H9 (cell line): Measurements from ENCODE around the gene FTO. TPM values are rescaled to one million over a fixed set of nuclear protein-coding genes. Genes with fewer than 3 reads are reported as not detected.

Source experiments
- DNase-seq: peaks from one replicate; pipeline ENCODE4 v3.0.0-alpha.2; 2017
- H2AFZ ChIP-seq: one replicate; pipeline ENCODE4 v1.6.1; 2013; ENCODE audit warnings: mild to moderate bottlenecking, low read length, control low read depth, moderate library complexity
- H2AK5ac ChIP-seq: 2 replicates; pipeline ENCODE4 v1.6.1; 2013; ENCODE audit warnings: low read length, control low read depth, mixed read lengths; ENCODE audit not compliant: insufficient read length
- H2BK120ac ChIP-seq: one replicate; pipeline ENCODE4 v1.6.1; 2013; ENCODE audit warnings: low read depth, mild to moderate bottlenecking, low read length, control low read depth, inconsistent platforms; ENCODE audit not compliant: poor library complexity, severe bottlenecking
- H2BK12ac ChIP-seq: 2 replicates; pipeline ENCODE4 v1.6.1; 2013; ENCODE audit warnings: low read length, control low read depth, mixed read lengths, low read depth; ENCODE audit not compliant: insufficient read length
- H2BK15ac ChIP-seq: 2 replicates; pipeline ENCODE4 v1.6.1; 2013; ENCODE audit warnings: low read depth, low read length, control low read depth
- H2BK20ac ChIP-seq: one replicate; pipeline ENCODE4 v1.6.1; 2013; ENCODE audit warnings: low read depth, mild to moderate bottlenecking, low read length, control low read depth, inconsistent platforms; ENCODE audit not compliant: poor library complexity, severe bottlenecking
- H2BK5ac ChIP-seq: 2 replicates; pipeline ENCODE4 v1.6.1; 2013; ENCODE audit warnings: low read length, control low read depth, mixed read lengths; ENCODE audit not compliant: insufficient read length
- H3K14ac ChIP-seq: 2 replicates; pipeline ENCODE4 v1.6.1; 2013; ENCODE audit warnings: low read length, control low read depth; ENCODE audit not compliant: insufficient read depth
- H3K18ac ChIP-seq: 2 replicates; pipeline ENCODE4 v1.6.1; 2013; ENCODE audit warnings: low read depth, mild to moderate bottlenecking, mixed read lengths, low read length, control low read depth; ENCODE audit not compliant: insufficient read length
- H3K23ac ChIP-seq: 2 replicates; pipeline ENCODE4 v1.6.1; 2013; ENCODE audit warnings: low read length, control low read depth, mixed read lengths, low read depth; ENCODE audit not compliant: insufficient read length
- H3K23me2 ChIP-seq: 2 replicates; pipeline ENCODE4 v1.6.1; 2013; ENCODE audit warnings: low read depth, mild to moderate bottlenecking, mixed read lengths, low read length, control low read depth; ENCODE audit not compliant: insufficient read length, poor library complexity, severe bottlenecking
- H3K27ac ChIP-seq: 2 replicates; pipeline ENCODE4 v1.5.1; 2013; ENCODE audit warnings: low read length, control low read depth, mixed read lengths, low read depth; ENCODE audit not compliant: insufficient read length
- H3K27me3 ChIP-seq: 2 replicates; pipeline ENCODE4 v1.6.1; 2013; ENCODE audit warnings: low read length, control low read depth, inconsistent platforms; ENCODE audit not compliant: insufficient read depth
- H3K4ac ChIP-seq: 2 replicates; pipeline ENCODE4 v1.6.1; 2013; ENCODE audit warnings: low read depth, mild to moderate bottlenecking, control low read depth, inconsistent platforms, low read length, moderate library complexity
- H3K4me1 ChIP-seq: 2 replicates; pipeline ENCODE4 v1.6.1; 2013; ENCODE audit warnings: low read length, control low read depth, inconsistent platforms; ENCODE audit not compliant: insufficient read depth
- H3K4me2 ChIP-seq: 2 replicates; pipeline ENCODE4 v1.6.1; 2013; ENCODE audit warnings: low read length, control low read depth, mixed read lengths; ENCODE audit not compliant: insufficient read length, insufficient read depth
- H3K56ac ChIP-seq: 2 replicates; pipeline ENCODE4 v1.6.1; 2013; ENCODE audit warnings: low read depth, mild to moderate bottlenecking, mixed read lengths, low read length, control low read depth; ENCODE audit not compliant: insufficient read length
- H3K79me1 ChIP-seq: 2 replicates; pipeline ENCODE4 v1.6.1; 2013; ENCODE audit warnings: low read depth, mild to moderate bottlenecking, moderate library complexity, low read length, control low read depth, inconsistent platforms; ENCODE audit not compliant: insufficient read depth, poor library complexity, severe bottlenecking
- H3K79me2 ChIP-seq: 2 replicates; pipeline ENCODE4 v1.6.1; 2013; ENCODE audit warnings: low read length, control low read depth, inconsistent platforms; ENCODE audit not compliant: insufficient read depth
- H3K9ac ChIP-seq: 2 replicates; pipeline ENCODE4 v1.6.1; 2013; ENCODE audit warnings: low read length, control low read depth, mixed read lengths; ENCODE audit not compliant: insufficient read length; ENCODE audit errors: extremely low read depth
- H3K9me3 ChIP-seq: one replicate; pipeline ENCODE4 v1.6.1; 2013; ENCODE audit warnings: low read depth, low read length, inconsistent platforms; ENCODE audit not compliant: control insufficient read depth
- H3T11ph ChIP-seq: one replicate; pipeline ENCODE4 v1.6.1; 2013; ENCODE audit warnings: mild to moderate bottlenecking, low read length, control low read depth, inconsistent platforms
- H4K20me1 ChIP-seq: one replicate; pipeline ENCODE4 v1.6.1; 2013; ENCODE audit not compliant: control insufficient read depth, insufficient read length, insufficient read depth
- H4K5ac ChIP-seq: 2 replicates; pipeline ENCODE4 v1.6.1; 2013; ENCODE audit warnings: low read depth, mild to moderate bottlenecking, mixed read lengths, low read length, control low read depth; ENCODE audit not compliant: insufficient read length
- H4K8ac ChIP-seq: replicated peaks from 2 replicates; pipeline ENCODE4 v1.6.1; 2013; ENCODE audit warnings: low read length, control low read depth, mixed read lengths, low read depth; ENCODE audit not compliant: insufficient read length
- H4K91ac ChIP-seq: 2 replicates; pipeline ENCODE4 v1.6.1; 2013; ENCODE audit warnings: low read depth, mild to moderate bottlenecking, moderate library complexity, mixed read lengths, low read length, control low read depth; ENCODE audit not compliant: insufficient read length
- H3K27ac Mint-ChIP-seq, 3 experiments: 2 replicates in 2 of 3; 3 replicates in 1 of 3; pipeline ENCODE4 v1.8.0; 2020 to 2021; ENCODE audit warnings: mixed read lengths in 3 of 3, mild to moderate bottlenecking in 1 of 3, moderate library complexity in 1 of 3
- H3K27me3 Mint-ChIP-seq: 2 replicates; pipeline ENCODE4 v1.8.0; 2021; ENCODE audit warnings: low read depth, mild to moderate bottlenecking, moderate library complexity, mixed read lengths
- H3K36me3 Mint-ChIP-seq, 3 experiments: 2 replicates in 2 of 3; 3 replicates in 1 of 3; pipeline ENCODE4 v1.8.0; 2020 to 2021; ENCODE audit warnings: low read depth in 3 of 3, mixed read lengths in 3 of 3; ENCODE audit not compliant: insufficient read depth in 1 of 3
- H3K4me1 Mint-ChIP-seq, 2 experiments: 2 replicates each; pipeline ENCODE4 v1.8.0; 2020; ENCODE audit warnings: mixed read lengths in 2 of 2
- H3K4me3 Mint-ChIP-seq, 2 experiments: 2 replicates in 1 of 2; 3 replicates in 1 of 2; pipeline ENCODE4 v1.8.0; 2020 to 2021; ENCODE audit warnings: mild to moderate bottlenecking in 2 of 2, mixed read lengths in 2 of 2, moderate library complexity in 1 of 2
- H3K9me3 Mint-ChIP-seq, 2 experiments: 2 replicates in 1 of 2; 3 replicates in 1 of 2; pipeline ENCODE4 v1.8.0; 2020; ENCODE audit warnings: mild to moderate bottlenecking in 2 of 2, mixed read lengths in 2 of 2, moderate library complexity in 1 of 2
- WGBS: extraction: QIAGEN DNeasy Blood & Tissue Kit; methylation state at CpG from one replicate; pipeline ENCODE4 v1.1.7; 2013; ENCODE audit warnings: missing lambda C conversion rate, low lambda C conversion rate, mixed read lengths; ENCODE audit not compliant: insufficient read length; ENCODE audit errors: extremely low coverage; 5-methylcytosine and 5-hydroxymethylcytosine counted together
- total RNA-seq: library from RNA; stranded (reverse); gene quantifications from 2 replicates; pipeline ENCODE4 v1.2.1, GENCODE V29; 2021
- TF ChIP-seq, protein P1 (sequence below): fragments of 200-600 bp; sonication (generic); conservative IDR thresholded peaks from 3 replicates; pipeline ENCODE4 v1.8.0; 2021; ENCODE audit warnings: antibody characterized with exemption, mild to moderate bottlenecking

The FTO gene
- total RNA-seq, 1 experiment from 2014 or later = 67.9 TPM

DNA sequence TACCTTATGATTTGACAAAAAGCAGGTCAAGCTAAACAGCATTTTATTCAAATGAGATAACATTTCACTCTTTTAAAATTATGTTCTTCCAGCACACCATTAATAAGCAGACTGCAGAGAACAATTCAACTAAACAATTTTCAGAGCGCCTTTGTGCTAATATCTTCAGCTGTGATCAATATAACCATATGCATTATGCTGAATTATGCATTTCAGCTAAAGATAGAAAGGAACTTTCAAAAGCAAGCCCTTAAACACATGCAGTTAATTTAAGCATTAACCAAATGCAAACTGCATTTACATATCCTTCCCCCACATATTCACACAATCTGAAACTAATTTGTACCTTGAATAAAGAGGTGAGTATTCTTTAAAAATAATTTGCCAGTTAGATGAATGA lies 41.9 kb upstream of the FTO start:
- no peak overlapping the region for H2AFZ ChIP-seq
- H3K27me3 Mint-ChIP-seq = no peaks in the 10 kb centered on the region
- H2BK5ac ChIP-seq = no peak overlapping the region
- no peak overlapping the region for H4K8ac ChIP-seq
- H3K4me1 ChIP-seq = no peaks in the 10 kb centered on the region
- no peak overlapping the region for H3K23ac ChIP-seq
- H3K79me1 ChIP-seq = no peaks in the 10 kb centered on the region
- H3K23me2 ChIP-seq = no peaks in the 10 kb centered on the region
- no peak overlapping the region for H2BK120ac ChIP-seq
- peaks cover 0 to 3% (median 0%) of the 10 kb centered on the region in 3 experiments; a peak in 1 of 7 replicates for H3K36me3 Mint-ChIP-seq
- H3K4me3 Mint-ChIP-seq = no peak overlapping the region
- H3K56ac ChIP-seq = no peak overlapping the region
- H2BK20ac ChIP-seq = no peak overlapping the region
- H3K18ac ChIP-seq = no peak overlapping the region
- no peak for DNase-seq
- H3K4me1 Mint-ChIP-seq = peaks cover 0 to 2% of the 10 kb centered on the region in 2 experiments; a peak in 2 of 4 replicates
- H3K79me2 ChIP-seq = no peaks in the 10 kb centered on the region
- H3K9ac ChIP-seq = no peak overlapping the region
- H3K27ac ChIP-seq = no peak overlapping the region
- no peak overlapping the region for H4K91ac ChIP-seq
- no peak overlapping the region for H2AK5ac ChIP-seq
- H3K4ac ChIP-seq = no peak overlapping the region
- H4K5ac ChIP-seq = no peak overlapping the region
- H3K9me3 Mint-ChIP-seq = no peaks in the 10 kb centered on the region
- no peak overlapping the region for H2BK15ac ChIP-seq
- no peak overlapping the region for H2BK12ac ChIP-seq
- no peak overlapping the region for H3K14ac ChIP-seq
- TF ChIP-seq, protein P1, sequence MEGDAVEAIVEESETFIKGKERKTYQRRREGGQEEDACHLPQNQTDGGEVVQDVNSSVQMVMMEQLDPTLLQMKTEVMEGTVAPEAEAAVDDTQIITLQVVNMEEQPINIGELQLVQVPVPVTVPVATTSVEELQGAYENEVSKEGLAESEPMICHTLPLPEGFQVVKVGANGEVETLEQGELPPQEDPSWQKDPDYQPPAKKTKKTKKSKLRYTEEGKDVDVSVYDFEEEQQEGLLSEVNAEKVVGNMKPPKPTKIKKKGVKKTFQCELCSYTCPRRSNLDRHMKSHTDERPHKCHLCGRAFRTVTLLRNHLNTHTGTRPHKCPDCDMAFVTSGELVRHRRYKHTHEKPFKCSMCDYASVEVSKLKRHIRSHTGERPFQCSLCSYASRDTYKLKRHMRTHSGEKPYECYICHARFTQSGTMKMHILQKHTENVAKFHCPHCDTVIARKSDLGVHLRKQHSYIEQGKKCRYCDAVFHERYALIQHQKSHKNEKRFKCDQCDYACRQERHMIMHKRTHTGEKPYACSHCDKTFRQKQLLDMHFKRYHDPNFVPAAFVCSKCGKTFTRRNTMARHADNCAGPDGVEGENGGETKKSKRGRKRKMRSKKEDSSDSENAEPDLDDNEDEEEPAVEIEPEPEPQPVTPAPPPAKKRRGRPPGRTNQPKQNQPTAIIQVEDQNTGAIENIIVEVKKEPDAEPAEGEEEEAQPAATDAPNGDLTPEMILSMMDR = no peak
- H3K27me3 ChIP-seq = no peaks in the 10 kb centered on the region
- H4K20me1 ChIP-seq = no peaks in the 10 kb centered on the region
- H3K27ac Mint-ChIP-seq = no peak overlapping the region
- H3K9me3 ChIP-seq = no peaks in the 10 kb centered on the region
- no peak overlapping the region for H3T11ph ChIP-seq
- WGBS = no CpG with 5 or more reads among the region's 1 CpG
- no peak overlapping the region for H3K4me2 ChIP-seq
